Stimulated activated CD8-positive, alpha-beta memory T cell treated with anti-CD3 and anti-CD28 coated beads, Interleukin-2, amount 100 ng/mL, for 1 hour (primary cell): Measurements from ENCODE around the gene S100A9.
"Not testable (repeated sequence)": the region's sequence is repeated elsewhere in the genome, so short reads cannot be mapped to it uniquely, and the experiment has no call there.

Experiments used
- DNase-seq, 2 donors: peaks; one replicate each; pipeline ENCODE4 v3.0.0-alpha.2; 2020; ENCODE audit warnings: low read depth in 2 of 2

Gene S100A9

GRCh38 chr1:153344718-153345025 is 13.0 kb upstream of the S100A9 start:
- DNase-seq, result no peak

GRCh38 chr1:153345187-153346076 is 12.2 kb upstream of the S100A9 start:
- no peak for DNase-seq

- no peak for DNase-seq
Observed at GRCh38 chr1:153346077-153346723, 11.5 kb upstream of the S100A9 start.

DNA sequence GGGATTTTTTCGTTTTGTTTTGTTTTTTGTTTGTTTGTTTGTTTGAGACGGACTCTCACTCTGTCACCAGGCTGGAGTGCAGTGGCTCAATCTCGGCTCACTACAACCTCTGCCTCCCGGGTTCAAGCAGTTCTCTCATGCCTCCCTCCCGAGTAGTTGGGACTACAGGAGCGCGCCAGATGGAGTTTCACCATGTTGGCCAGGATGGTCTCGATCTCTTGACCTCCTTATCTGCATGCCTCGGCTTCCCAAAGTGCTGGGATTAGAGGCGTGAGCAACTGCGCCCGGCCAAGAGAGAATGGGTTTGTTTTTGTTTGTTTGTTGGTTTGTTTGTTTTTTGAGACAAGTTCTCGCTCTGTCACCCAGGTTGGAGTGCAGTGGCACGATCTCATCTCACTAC is 10.6 kb upstream of the S100A9 start:
- DNase-seq, result not testable (repeated sequence)

DNA sequence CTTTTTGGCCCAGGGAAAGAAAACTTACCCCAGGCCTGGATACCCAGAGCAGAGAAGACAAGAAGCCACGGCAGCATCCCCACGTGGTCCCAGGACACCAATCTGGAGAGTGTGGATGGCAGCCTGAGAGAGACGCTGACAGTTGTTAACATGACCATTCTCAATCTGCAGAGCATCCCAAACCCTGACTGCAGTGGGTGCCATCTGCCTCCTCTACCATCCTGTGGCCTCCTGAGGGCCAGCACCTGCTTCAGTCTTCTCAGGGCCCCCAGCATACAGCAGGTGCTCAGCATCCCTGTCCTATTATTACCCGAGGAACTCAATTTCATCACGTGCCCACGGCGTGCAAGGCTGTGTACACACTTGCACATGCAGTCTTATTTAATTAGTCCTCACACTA is 9.8 kb upstream of the S100A9 start:
- DNase-seq, result no peak

GRCh38 chr1:153348511-153349362 is 8.9 kb upstream of the S100A9 start, which contains the start of gene PGLYRP4:
Gene PGLYRP4, minus strand, starts transcription at chr1:153348841. Its CDS starts 909 bp downstream, at chr1:153347932.
- DNase-seq, result no peak

DNA sequence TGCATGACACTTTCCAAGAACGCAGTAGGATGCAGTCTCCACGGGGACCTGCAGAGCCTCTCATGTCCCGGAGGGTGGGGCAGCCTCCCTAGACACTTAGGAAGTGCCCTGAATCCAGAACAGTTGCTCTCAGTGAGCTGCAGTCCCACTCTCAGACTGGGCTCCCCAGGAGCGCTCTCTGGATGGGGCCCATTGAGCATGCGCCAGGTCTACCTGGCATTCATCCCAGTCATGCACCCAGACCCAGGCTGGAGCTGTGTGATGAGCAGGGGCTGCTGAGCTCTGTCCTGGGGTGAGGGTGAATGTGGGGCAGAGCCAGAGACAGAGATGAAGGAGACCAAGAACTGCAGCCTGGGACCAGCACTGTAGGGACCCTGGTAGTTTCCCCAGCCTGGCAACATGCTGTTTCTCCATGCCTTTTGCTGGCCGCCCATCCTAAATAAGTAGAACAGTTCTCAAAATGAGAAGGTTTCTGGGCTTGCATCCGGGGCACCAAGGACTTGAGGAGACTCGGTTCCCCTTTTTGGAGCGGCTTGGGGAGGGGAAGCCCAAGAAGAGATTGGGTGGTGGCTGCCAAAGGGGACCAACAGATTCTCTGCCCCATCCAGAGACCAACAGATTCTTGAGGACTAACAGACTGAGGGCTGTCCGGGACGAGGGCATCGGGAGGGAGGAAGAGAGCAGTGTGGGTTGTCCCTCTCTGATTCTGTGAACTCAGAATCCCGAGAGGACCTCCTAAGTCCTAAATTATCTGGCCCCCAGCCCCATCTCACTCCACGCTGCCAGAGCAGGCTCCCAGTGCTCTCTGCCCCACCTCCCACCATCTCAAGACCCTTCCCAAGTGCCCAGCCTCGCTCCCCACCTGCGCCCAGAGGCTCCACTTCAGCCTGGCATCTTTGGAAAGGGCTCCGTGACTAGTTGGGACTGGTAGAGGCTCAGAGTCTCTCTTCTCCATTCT is 8.0 kb upstream of the S100A9 start:
- no peak for DNase-seq

DNA sequence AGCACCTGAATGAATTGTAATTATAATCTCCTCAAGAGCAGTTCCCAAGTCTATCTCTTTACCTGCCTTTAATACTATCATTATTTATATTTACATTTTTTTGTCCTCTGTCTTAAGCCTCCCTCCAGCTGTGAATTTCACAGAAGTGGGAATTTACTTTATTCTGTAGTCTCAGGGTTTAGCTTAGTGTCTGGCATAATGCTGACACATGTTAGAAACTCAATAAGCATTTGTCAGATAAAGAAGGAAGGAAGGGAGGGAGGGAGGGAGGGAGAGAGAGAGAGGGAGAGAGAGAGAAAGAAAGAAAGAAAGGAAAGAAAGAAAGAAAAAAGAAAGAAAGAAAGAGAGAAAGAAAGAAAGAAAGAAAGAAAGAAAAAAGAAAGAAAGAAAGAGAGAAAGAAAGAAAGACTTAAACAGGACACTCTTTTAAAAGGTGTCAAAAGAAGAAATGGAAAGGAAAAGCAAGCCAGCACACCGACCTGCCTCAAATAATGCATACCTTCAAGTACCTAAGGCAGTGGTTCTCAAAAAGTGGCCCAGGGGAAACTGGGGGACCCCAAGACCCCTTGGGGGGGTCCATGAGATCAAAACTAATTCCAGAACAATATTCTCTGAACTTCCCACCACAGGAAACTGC is 7.2 kb upstream of the S100A9 start:
- DNase-seq, result no peak

DNA sequence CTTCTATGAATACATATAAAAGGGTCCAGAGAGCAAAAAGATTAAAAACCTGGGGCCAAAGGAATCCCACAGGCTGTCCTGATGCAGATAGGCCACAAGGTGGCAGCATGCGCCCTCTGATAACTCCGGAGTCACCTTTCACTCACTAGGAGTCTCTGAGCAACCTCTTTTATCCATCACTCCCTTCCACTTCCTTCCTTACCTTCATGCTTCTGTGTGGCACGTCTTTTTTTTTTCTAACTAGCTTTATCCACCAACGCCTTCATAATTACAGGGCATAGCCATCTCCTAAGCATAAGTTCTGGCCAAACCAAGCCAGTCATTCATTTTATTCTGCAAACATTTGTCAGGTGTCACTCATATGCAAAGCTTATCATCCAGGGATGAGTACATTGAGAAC is 5.1 kb upstream of the S100A9 start:
- peak; percentile 19 to 41 for DNase-seq

- no peak for DNase-seq
Observed at GRCh38 chr1:153353226-153353947, 4.3 kb upstream of the S100A9 start.

GRCh38 chr1:153354515-153355193 is 3.0 kb upstream of the S100A9 start:
- DNase-seq, result no peak

- no peak for DNase-seq
Observed at GRCh38 chr1:153355445-153356071, 2.1 kb upstream of the S100A9 start.

GRCh38 chr1:153356392-153357075 is 1.1 kb upstream of the S100A9 start:
- no peak for DNase-seq

- no peak for DNase-seq
Observed at GRCh38 chr1:153357076-153357852, 390 bp upstream of the S100A9 start.

- no peak for DNase-seq
Observed at GRCh38 chr1:153358691-153358975, 979 bp downstream of the S100A9 start.

DNA sequence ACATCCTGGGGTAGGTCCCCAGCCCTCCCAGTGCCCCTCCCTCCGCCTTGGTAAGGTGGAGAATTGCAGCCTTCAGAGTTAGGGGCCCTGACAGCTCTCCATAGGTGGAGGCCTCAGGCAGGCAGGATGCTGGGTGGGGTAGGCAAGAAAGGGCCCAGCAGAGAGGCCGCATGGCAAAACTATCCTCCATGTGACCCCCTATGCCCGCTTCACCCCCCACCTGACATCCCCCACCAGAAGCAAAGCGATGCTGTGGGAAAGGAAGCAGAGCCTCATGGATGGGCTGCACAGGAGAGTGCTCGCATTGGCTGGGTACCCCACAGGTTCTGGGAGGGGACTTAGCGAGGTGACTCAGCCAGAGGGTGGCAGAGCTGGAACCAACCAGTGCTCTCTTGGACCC is 1.6 kb downstream of the S100A9 start:
- DNase-seq, result no peak

DNA sequence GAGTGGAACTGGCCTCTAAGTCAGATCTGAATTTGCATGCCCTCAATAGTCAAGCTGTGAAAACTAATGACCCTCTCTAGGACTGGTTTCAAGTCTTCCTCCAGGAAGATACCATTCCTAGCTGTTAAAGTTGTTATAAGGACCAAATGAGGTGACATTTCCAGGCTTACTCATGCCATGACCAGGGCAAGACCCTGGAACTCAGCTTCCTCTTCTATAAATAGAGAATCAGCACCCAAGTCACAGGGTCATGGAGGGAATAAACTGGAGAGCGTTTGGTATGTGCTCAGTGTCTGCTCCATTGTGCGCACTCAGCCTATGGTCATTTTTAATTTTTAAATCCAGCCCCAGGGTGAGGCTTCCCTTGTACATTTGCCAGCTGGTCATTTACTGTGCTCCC is 2.5 kb downstream of the S100A9 start:
- no peak for DNase-seq
